Measurements from ENCODE around the gene PRR11.
"Not testable (repeated sequence)": the region's sequence is repeated elsewhere in the genome, so short reads cannot be mapped to it uniquely, and the experiment has no call there.

Gene PRR11

GRCh38 chr17:59174671-59175070 lies 19.1 kb downstream of the PRR11 start:
- ATAC-seq, result no peak
- Mint-ChIP-seq H3K4me3 (no peak overlapping the region), H3K36me3 (peaks cover 25% of the 10 kb centered on the region), H3K9me3 (no peaks in the 10 kb centered on the region), H3K27ac (no peak overlapping the region), H3K4me1 (peaks cover 12% of the 10 kb centered on the region)
- DNase-seq (ENCODE audit: low spot score in 2 of 2), result no peak

GRCh38 chr17:59175076-59175475 lies 19.5 kb downstream of the PRR11 start:
- peaks cover 25% of the 10 kb centered on the region for H3K36me3 Mint-ChIP-seq
- H3K4me1 Mint-ChIP-seq, result peaks cover 12% of the 10 kb centered on the region
- ATAC-seq (no peak), DNase-seq (ENCODE audit: low spot score in 2 of 2) (no peak)
- H3K4me3 Mint-ChIP-seq, result no peak overlapping the region
- no peak overlapping the region for H3K27ac Mint-ChIP-seq
- H3K9me3 Mint-ChIP-seq, result no peaks in the 10 kb centered on the region

- H3K4me3 Mint-ChIP-seq, result no peak overlapping the region
- H3K27ac Mint-ChIP-seq, result peak overlapping the region; percentile 72
- H3K4me1 Mint-ChIP-seq, result peaks cover 7% of the 10 kb centered on the region
- ATAC-seq, result no peak
- no peaks in the 10 kb centered on the region for H3K9me3 Mint-ChIP-seq
- peaks cover 23% of the 10 kb centered on the region for H3K36me3 Mint-ChIP-seq
- no peak for DNase-seq (ENCODE audit: low spot score in 2 of 2)
Observed at GRCh38 chr17:59178266-59178985, 22.9 kb downstream of the PRR11 start.

- not testable (repeated sequence) for H3K9me3 Mint-ChIP-seq; ATAC-seq; H3K4me3 Mint-ChIP-seq; H3K4me1 Mint-ChIP-seq; H3K27ac Mint-ChIP-seq; DNase-seq (ENCODE audit: low spot score in 2 of 2)
- H3K36me3 Mint-ChIP-seq, result peaks cover 23% of the 10 kb centered on the region
Observed at GRCh38 chr17:59179601-59180000, 24.1 kb downstream of the PRR11 start.

GRCh38 chr17:59180626-59181025 lies 25.1 kb downstream of the PRR11 start:
- peaks cover 7% of the 10 kb centered on the region for H3K4me1 Mint-ChIP-seq

GRCh38 chr17:59181481-59181880 lies 25.9 kb downstream of the PRR11 start:
- ATAC-seq, result no peak
- DNase-seq (ENCODE audit: low spot score in 2 of 2), result no peak
- H3K4me1 Mint-ChIP-seq, result peaks cover 7% of the 10 kb centered on the region
- peaks cover 23% of the 10 kb centered on the region for H3K36me3 Mint-ChIP-seq
- H3K27ac Mint-ChIP-seq, result no peak overlapping the region
- H3K4me3 Mint-ChIP-seq, result no peak overlapping the region
- H3K9me3 Mint-ChIP-seq, result no peaks in the 10 kb centered on the region

More at GRCh38 chr17:59180626-59181025, 25.1 kb downstream of the PRR11 start:
- Mint-ChIP-seq H3K27ac (no peak overlapping the region), H3K4me3 (no peak overlapping the region), H3K9me3 (no peaks in the 10 kb centered on the region), H3K36me3 (peaks cover 23% of the 10 kb centered on the region)
- DNase-seq (ENCODE audit: low spot score in 2 of 2), result no peak
- no peak for ATAC-seq

GRCh38 chr17:59185997-59186396 lies 30.5 kb downstream of the PRR11 start:
- H3K9me3 Mint-ChIP-seq, result no peaks in the 10 kb centered on the region
- no peak for DNase-seq (ENCODE audit: low spot score in 2 of 2)
- no peak overlapping the region for H3K4me3 Mint-ChIP-seq
- no peak overlapping the region for H3K27ac Mint-ChIP-seq
- ATAC-seq, result no peak
- H3K4me1 Mint-ChIP-seq, result no peaks in the 10 kb centered on the region
- H3K36me3 Mint-ChIP-seq, result peaks cover 30% of the 10 kb centered on the region

- no peak overlapping the region for H3K4me3 Mint-ChIP-seq
- ATAC-seq (no peak), DNase-seq (ENCODE audit: low spot score in 2 of 2) (no peak)
- peaks cover under 1% of the 10 kb centered on the region for H3K9me3 Mint-ChIP-seq
- no peaks in the 10 kb centered on the region for H3K4me1 Mint-ChIP-seq
- H3K36me3 Mint-ChIP-seq, result peaks cover 38% of the 10 kb centered on the region
- no peak overlapping the region for H3K27ac Mint-ChIP-seq
Observed at GRCh38 chr17:59186850-59187249, 31.3 kb downstream of the PRR11 start.

- DNase-seq (ENCODE audit: low spot score in 2 of 2), result no peak
- no peak for ATAC-seq
- Mint-ChIP-seq H3K27ac (no peak overlapping the region), H3K9me3 (peaks cover 2% of the 10 kb centered on the region), H3K4me3 (no peak overlapping the region), H3K36me3 (peaks cover 37% of the 10 kb centered on the region), H3K4me1 (no peaks in the 10 kb centered on the region)
Observed at GRCh38 chr17:59190806-59191205, 35.3 kb downstream of the PRR11 start.

- H3K4me1 Mint-ChIP-seq, result no peaks in the 10 kb centered on the region
- H3K27ac Mint-ChIP-seq, result no peak overlapping the region
- no peak overlapping the region for H3K4me3 Mint-ChIP-seq
- ATAC-seq, result no peak
- peaks cover 2% of the 10 kb centered on the region for H3K9me3 Mint-ChIP-seq
- H3K36me3 Mint-ChIP-seq, result peaks cover 42% of the 10 kb centered on the region
- no peak for DNase-seq (ENCODE audit: low spot score in 2 of 2)
Observed at GRCh38 chr17:59193336-59193862, 37.9 kb downstream of the PRR11 start.

- no peaks in the 10 kb centered on the region for H3K9me3 Mint-ChIP-seq
- H3K36me3 Mint-ChIP-seq, result peaks cover 36% of the 10 kb centered on the region
- H3K4me3 Mint-ChIP-seq, result no peak overlapping the region
- DNase-seq (ENCODE audit: low spot score in 2 of 2) (no peak), ATAC-seq (no peak)
- no peaks in the 10 kb centered on the region for H3K4me1 Mint-ChIP-seq
- H3K27ac Mint-ChIP-seq, result peak overlapping the region; percentile 15
Observed at GRCh38 chr17:59199398-59199797, 43.9 kb downstream of the PRR11 start.

- DNase-seq (ENCODE audit: low spot score in 2 of 2) (no peak), ATAC-seq (no peak)
- H3K4me3 Mint-ChIP-seq, result no peak overlapping the region
- peaks cover 14% of the 10 kb centered on the region for H3K36me3 Mint-ChIP-seq
- H3K4me1 Mint-ChIP-seq, result no peaks in the 10 kb centered on the region
- H3K9me3 Mint-ChIP-seq, result no peaks in the 10 kb centered on the region
- no peak overlapping the region for H3K27ac Mint-ChIP-seq
Observed at GRCh38 chr17:59202320-59202719, 46.8 kb downstream of the PRR11 start.

GRCh38 chr17:59219370-59219769 lies 63.8 kb downstream of the PRR11 start:
- H3K36me3 Mint-ChIP-seq, result peaks cover 18% of the 10 kb centered on the region
- H3K4me3 Mint-ChIP-seq, result peak overlapping the region; percentile 100
- peaks cover 13% of the 10 kb centered on the region for H3K4me1 Mint-ChIP-seq
- ATAC-seq, result no peak
- no peaks in the 10 kb centered on the region for H3K9me3 Mint-ChIP-seq
- DNase-seq (ENCODE audit: low spot score in 2 of 2), result no peak
- no peak overlapping the region for H3K27ac Mint-ChIP-seq

- H3K9me3 Mint-ChIP-seq, result no peaks in the 10 kb centered on the region
- peak overlapping the region; percentile 100 for H3K4me3 Mint-ChIP-seq
- no peak for DNase-seq (ENCODE audit: low spot score in 2 of 2)
- ATAC-seq, result no peak
- H3K36me3 Mint-ChIP-seq, result peaks cover 12% of the 10 kb centered on the region
- H3K4me1 Mint-ChIP-seq, result peaks cover 13% of the 10 kb centered on the region
- peak overlapping the region; percentile 99 for H3K27ac Mint-ChIP-seq
Observed at GRCh38 chr17:59219992-59220327, 64.4 kb downstream of the PRR11 start.

- ATAC-seq, result peak; percentile 100
- Mint-ChIP-seq H3K4me1 (peaks cover 13% of the 10 kb centered on the region), H3K4me3 (peak within 1 kb of the TSS; percentile 100), H3K36me3 (peaks cover 6% of the 10 kb centered on the region), H3K27ac (peak within 1 kb of the TSS; percentile 99), H3K9me3 (no peaks in the 10 kb centered on the region)
- peak; percentile 96 to 97 for DNase-seq (ENCODE audit: low spot score in 2 of 2)
Observed at GRCh38 chr17:59220328-59221158, 65.0 kb downstream of the PRR11 start, which contains the start of gene GDPD1. GDPD1 (plus strand) TSS chr17:59220511; CDS start chr17:59220610, 99 bp downstream.

Data from stimulated activated effector memory CD8-positive, alpha-beta T cell treated with anti-CD3 and anti-CD28 coated beads, Interleukin-12 subunit alpha, Interleukin-12 subunit beta, amount 100 ng/mL, for 72 hours (primary cell).